Measurements from ENCODE around the gene CPA3. TPM values are rescaled to one million over a fixed set of nuclear protein-coding genes. Genes with fewer than 3 reads are reported as not detected.

CPA3 gene
- polyA plus RNA-seq, 3 donors = 0.20 to 0.67 (median 0.20) TPM

- no peak for DNase-seq (ENCODE audit: extremely low read depth in 1 of 11, low read depth in 9 of 11, low spot score in 4 of 11)
These were observed 12.0 kb upstream of the CPA3 start for GRCh38 chr3:148853076-148853475.

GRCh38 chr3:148854061-148854460 lies 11.0 kb upstream of the CPA3 start:
- no peak for DNase-seq (ENCODE audit: extremely low read depth in 1 of 11, low read depth in 9 of 11, low spot score in 4 of 11)

GRCh38 chr3:148856384-148856783 lies 8.7 kb upstream of the CPA3 start:
- no peak for DNase-seq (ENCODE audit: extremely low read depth in 1 of 11, low read depth in 9 of 11, low spot score in 4 of 11)

- no peak for DNase-seq (ENCODE audit: extremely low read depth in 1 of 11, low read depth in 9 of 11, low spot score in 4 of 11)
These were observed 7.8 kb upstream of the CPA3 start for GRCh38 chr3:148857316-148857715.

- peak in 5 of 11 donors; percentile 6 to 25 (median 9) for DNase-seq (ENCODE audit: extremely low read depth in 1 of 11, low read depth in 9 of 11, low spot score in 4 of 11)
These were observed 3.7 kb upstream of the CPA3 start for GRCh38 chr3:148861277-148861869.

GRCh38 chr3:148863297-148863696 lies 1.8 kb upstream of the CPA3 start:
- DNase-seq (ENCODE audit: extremely low read depth in 1 of 11, low read depth in 9 of 11, low spot score in 4 of 11) = no peak

- no peak for DNase-seq (ENCODE audit: extremely low read depth in 1 of 11, low read depth in 9 of 11, low spot score in 4 of 11)
These were observed 1.3 kb upstream of the CPA3 start for GRCh38 chr3:148863814-148864213.

- DNase-seq (ENCODE audit: extremely low read depth in 1 of 11, low read depth in 9 of 11, low spot score in 4 of 11) = no peak
These were observed 1.2 kb downstream of the CPA3 start for GRCh38 chr3:148866261-148866660.

- no peak for DNase-seq (ENCODE audit: extremely low read depth in 1 of 11, low read depth in 9 of 11, low spot score in 4 of 11)
These were observed 8.3 kb downstream of the CPA3 start for GRCh38 chr3:148873270-148873927.

GRCh38 chr3:148873977-148874376 lies 8.9 kb downstream of the CPA3 start:
- DNase-seq (ENCODE audit: extremely low read depth in 1 of 11, low read depth in 9 of 11, low spot score in 4 of 11) = no peak

- no peak for DNase-seq (ENCODE audit: extremely low read depth in 1 of 11, low read depth in 9 of 11, low spot score in 4 of 11)
These were observed 13.0 kb downstream of the CPA3 start for GRCh38 chr3:148878095-148878494.

- DNase-seq (ENCODE audit: extremely low read depth in 1 of 11, low read depth in 9 of 11, low spot score in 4 of 11) = no peak
These were observed 14.2 kb downstream of the CPA3 start for GRCh38 chr3:148879256-148879655.

- no peak for DNase-seq (ENCODE audit: extremely low read depth in 1 of 11, low read depth in 9 of 11, low spot score in 4 of 11)
These were observed 15.6 kb downstream of the CPA3 start for GRCh38 chr3:148880681-148881080.

GRCh38 chr3:148881286-148881685 lies 16.2 kb downstream of the CPA3 start:
- no peak for DNase-seq (ENCODE audit: extremely low read depth in 1 of 11, low read depth in 9 of 11, low spot score in 4 of 11)

GRCh38 chr3:148882288-148882687 lies 17.2 kb downstream of the CPA3 start:
- no peak for DNase-seq (ENCODE audit: extremely low read depth in 1 of 11, low read depth in 9 of 11, low spot score in 4 of 11)

- DNase-seq (ENCODE audit: extremely low read depth in 1 of 11, low read depth in 9 of 11, low spot score in 4 of 11) = no peak
These were observed 18.1 kb downstream of the CPA3 start for GRCh38 chr3:148883163-148883562.

GRCh38 chr3:148884261-148884660 lies 19.2 kb downstream of the CPA3 start:
- DNase-seq (ENCODE audit: extremely low read depth in 1 of 11, low read depth in 9 of 11, low spot score in 4 of 11) = no peak

GRCh38 chr3:148889828-148890227 lies 24.7 kb downstream of the CPA3 start:
- no peak for DNase-seq (ENCODE audit: extremely low read depth in 1 of 11, low read depth in 9 of 11, low spot score in 4 of 11)

- no peak for DNase-seq (ENCODE audit: extremely low read depth in 1 of 11, low read depth in 9 of 11, low spot score in 4 of 11)
These were observed 31.0 kb downstream of the CPA3 start for GRCh38 chr3:148896062-148896461.

- DNase-seq (ENCODE audit: extremely low read depth in 1 of 11, low read depth in 9 of 11, low spot score in 4 of 11) = no peak
These were observed 37.1 kb downstream of the CPA3 start for GRCh38 chr3:148901987-148902791.

Measured in renal cortex interstitium (tissue), 11 donors.